Activated CD4-positive, alpha-beta T cell treated with anti-CD3 and anti-CD28 coated beads, Interleukin-2, amount 50 U/mL, for 1 hour (primary cell): ENCODE measurements around the gene SPATA24.
A peak's percentile ranks its signal among the peaks of the same experiment; 100 is the strongest.
"Not testable (repeated sequence)": the region's sequence is repeated elsewhere in the genome, so short reads cannot be mapped to it uniquely, and the experiment has no call there.

Experiments
- DNase-seq: peaks from one replicate; pipeline ENCODE4 v3.0.0-alpha.2; 2020

SPATA24 gene, protein sequence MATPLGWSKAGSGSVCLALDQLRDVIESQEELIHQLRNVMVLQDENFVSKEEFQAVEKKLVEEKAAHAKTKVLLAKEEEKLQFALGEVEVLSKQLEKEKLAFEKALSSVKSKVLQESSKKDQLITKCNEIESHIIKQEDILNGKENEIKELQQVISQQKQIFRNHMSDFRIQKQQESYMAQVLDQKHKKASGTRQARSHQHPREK

DNA sequence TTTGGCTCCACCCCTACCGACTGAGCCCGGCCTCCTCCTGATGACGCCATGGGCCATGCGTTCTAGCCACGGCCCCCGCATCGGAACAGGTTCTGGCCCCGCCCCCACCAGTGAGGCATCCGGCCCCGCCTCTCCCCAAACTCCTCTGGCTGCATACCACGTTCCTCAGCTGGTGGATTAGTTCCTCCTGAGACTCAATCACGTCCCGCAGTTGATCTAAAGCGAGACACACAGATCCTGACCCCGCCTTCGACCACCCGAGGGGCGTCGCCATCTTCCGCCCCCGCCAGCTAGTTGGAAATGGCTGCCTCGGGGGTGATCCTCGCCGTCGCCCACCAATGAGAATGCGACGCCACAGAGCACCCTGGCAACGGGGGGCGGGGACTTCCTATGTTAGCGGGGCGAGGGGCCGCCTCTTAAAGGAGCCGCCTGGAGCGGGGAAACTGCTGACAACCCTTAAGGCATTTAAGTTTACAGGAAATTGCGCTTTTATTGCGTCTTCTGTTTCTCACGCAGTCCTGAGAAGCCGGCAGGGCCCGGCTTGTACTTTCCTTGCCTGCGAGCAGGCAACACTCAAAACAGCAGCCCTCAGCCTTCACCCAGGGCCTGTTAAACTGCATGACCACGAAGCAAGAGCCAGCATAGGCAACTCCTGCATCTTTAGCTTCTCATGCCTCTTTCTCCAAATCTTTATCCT lies at the start of gene SPATA24:
SPATA24 (minus strand) TSS at position 303 of the 697 bp plus-strand sequence; CDS start at position 274, 29 bp downstream.
- peak; percentile 97 for DNase-seq

DNA sequence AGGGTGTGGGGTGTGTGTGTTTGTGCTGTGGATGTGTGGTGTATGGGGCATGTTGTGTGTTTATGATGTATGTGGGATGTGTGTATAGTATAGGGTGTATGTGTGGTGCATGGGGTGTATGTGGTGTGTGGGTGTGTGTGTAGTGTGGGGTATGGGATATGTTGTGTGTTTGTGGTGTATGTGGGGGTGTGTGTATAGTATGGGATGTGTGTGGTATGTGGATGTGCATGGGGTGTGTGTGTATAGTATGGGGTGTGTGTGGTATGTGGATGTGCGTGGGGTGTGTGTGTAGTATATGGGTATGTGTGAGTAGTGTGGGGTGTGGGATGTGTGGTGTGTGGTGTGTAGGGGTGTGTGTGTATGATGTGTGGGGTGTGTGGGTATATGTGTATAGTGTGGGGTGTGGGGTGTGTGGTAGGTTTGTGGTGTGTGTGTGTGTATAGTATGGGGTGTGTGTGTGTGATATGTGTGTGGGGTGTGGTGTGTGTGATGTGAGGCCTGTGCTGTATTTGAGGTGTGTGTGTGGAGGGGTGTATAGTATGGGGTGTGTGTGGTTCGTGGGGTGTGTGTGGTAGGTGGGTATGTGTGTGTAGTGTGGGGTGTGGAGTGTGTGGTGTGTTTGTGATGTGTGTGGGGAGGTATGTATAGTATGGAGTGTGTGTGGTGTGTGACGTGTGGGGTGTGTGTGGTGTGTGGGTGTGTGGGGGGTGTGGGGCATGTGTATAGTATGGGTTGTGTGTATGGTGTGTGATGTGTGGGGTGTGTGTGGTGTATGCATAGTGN lies 48.2 kb upstream of the SPATA24 start:
- DNase-seq, result no peak

DNA sequence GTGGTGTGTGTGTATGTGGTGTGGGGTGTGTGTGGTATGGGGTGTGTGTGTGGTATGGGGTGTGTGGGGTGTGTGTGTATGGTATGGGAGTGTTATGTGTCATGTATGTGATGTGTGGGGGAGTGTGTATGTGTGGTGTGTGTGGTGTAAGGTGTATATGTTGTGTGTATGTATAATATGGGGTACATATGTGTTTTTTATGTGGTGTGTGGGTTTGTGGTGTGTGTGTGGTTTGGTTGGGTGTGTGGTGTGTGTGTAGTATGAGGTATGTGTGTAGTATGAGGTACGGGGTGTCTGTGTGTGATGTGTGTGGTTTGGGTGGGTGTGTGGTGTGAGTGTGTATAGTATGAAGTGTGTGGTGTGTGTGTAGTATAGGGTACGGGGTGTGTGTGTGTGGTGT lies 47.3 kb upstream of the SPATA24 start:
- DNase-seq, result no peak

DNA sequence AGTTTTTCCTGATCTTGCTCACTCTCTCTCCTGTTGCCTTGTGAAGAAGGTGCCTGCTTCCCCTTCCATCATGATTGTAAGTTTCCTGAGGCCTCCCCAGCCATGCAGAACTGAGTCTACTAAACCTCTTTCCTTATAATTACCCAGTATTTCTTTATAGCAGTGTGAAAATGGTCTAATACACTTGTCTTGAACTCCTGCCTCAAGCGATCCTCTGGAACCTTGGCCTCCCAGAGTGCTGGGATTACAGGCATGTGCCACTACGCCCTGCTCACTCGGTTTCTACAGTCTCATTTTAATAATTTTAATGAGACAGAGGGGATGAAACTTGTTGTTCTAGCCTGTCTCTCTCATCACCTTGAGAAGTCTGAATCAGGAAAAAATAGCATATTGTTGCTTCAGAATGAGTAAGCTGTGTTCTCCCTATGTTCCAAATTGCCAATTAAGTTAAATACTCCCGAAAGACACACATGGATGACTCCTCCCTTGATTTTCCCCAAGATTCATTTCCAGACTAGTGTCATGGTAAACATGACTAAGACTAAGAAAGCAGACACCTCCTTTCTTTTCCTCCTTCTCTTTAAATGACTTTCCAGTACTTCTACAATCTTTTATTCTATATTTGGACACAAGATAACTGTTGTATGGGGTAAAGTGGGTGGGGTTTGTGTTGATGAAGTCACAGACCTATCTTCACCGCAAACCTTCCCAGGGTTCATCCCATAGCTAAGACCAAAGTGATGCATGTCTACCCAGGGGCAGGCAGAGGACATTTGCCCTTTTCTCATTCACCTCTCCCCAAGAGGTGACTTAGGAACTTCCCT lies 43.3 kb upstream of the SPATA24 start:
- DNase-seq, result no peak

DNA sequence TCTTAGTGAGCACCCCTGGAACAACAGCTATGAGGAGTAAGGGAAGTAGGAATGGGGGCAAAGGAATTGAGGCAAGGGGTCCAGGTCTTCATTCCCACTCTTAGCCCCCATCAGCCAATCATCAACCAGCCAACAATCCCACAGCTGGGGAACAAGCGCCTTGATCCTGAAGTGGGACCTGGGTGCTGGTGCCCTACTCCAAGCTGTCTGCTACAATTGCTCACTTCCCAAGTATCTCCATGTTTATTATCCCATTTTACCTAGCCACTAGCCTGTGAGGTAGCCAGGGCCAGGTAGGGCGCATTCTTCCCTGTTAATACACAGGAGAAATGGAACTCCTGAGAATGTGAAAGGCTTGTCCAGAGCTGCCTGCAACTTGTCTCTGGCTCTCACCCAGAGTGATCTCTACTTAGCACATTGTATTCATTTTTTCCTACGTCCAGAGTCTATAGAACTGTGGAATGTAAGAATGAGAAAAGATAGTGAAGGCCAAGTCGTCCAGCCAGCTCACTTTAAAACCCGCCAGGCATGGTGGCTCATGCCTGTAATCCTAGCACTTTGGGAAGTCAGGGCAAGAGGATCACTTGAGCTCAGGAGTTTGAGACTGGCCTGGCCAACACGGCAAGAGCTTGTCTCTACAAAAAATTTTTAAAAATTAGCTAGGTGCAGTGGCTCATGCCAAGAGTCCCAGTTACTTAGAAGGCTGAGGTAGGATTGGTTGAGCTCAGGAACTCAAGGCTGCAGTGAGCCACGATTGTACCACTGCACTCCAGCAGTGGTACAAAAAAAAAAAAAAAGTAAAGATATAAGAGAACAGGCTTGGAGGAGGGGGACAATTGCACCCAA lies 41.7 kb upstream of the SPATA24 start:
- no peak for DNase-seq

DNA sequence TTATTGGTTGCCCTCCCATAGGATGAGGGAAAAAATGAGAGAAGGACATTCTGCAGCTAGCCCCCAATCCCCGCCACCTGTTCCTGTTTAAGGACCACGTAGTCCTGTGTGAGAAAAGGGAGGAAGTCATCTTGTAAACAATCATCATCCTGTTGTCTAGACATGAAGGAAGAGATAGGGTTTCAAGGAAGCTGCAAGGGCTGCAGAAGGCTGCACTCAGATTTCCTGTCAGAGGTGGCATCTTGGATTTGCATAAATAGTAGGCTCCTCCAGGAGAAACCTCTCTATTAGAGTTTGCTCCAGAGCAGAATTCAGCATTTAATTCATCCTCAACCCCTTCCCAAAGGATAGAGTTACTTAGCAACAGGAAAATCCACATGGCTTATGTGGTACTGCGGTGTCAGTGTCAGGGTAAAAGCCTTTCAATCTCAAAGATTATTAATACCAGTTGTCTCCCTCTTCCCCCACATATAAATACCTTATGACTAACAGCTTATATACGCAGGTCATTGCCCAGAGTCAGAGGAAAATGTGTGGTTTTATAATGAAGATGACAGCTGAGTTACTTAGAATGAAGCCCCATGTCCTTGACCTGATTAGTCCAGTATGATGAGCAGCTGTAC lies 40.1 kb upstream of the SPATA24 start:
- DNase-seq, result peak; percentile 12

DNA sequence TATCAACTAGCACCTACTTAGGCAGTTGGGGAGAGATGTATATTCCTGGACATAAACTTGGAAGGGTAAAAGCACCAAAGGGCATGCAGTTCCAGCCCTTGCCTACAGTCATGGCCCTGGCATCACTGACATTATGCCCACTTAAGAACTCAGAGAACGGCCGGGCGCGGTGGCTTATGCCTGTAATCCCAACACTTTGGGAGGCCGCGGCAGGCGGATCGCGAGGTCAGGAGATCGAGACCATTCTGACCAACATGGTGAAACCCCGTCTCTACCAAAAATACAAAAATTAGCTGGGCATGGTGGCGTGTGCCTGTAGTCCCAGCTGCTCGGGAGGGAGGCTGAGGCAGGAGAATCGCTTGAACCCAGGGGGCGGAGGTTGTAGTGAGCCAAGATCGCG lies 36.5 kb upstream of the SPATA24 start:
- DNase-seq, result not testable (repeated sequence)

DNA sequence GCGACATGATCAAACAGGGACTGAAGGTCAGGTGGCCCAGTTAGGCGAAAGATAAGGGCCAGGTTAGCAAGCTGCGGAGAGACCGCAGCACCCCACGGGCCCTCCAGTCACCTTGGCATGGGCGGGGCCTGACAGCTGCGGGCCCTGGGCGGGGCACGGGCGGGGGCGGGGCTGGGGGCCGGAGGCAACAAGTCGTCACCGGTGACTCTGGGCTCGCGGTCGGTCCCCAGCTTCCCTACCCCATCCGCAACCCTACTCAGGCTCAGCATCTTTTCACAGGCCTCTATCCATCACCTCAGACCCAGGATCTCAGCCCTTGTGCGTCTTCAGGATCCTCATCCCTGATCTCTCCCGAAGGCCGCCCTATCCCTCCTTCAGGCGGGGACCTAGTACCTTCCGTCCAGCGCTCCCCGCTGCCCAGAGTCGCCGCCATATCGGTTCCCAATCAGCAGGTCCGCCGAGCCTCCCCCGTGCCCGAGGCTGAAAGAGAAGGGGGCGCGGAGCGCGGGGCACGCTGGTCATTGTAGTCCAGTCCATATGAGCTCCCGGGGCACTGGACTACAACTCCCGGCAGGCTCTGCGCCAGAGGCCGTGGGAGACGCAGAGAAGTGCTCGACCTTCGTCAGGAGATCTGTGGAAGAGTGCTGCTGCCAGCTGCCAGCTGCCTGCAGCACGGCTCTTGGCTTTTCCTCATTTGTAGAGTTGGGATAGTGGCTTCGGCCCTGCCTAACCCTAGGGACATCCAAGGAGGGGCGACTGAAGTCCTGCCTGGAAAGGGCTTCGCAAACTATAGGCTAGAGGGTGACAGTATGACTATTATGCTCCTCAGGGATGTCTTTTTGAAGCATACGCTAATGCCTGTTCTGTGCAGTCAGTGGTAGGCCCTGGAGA lies 35.4 kb upstream of the SPATA24 start, which contains the start of gene DNAJC18:
DNAJC18 (minus strand) TSS at position 513 of the 891 bp plus-strand sequence; CDS start at position 433, 80 bp downstream.
- peak; percentile 87 for DNase-seq

DNA sequence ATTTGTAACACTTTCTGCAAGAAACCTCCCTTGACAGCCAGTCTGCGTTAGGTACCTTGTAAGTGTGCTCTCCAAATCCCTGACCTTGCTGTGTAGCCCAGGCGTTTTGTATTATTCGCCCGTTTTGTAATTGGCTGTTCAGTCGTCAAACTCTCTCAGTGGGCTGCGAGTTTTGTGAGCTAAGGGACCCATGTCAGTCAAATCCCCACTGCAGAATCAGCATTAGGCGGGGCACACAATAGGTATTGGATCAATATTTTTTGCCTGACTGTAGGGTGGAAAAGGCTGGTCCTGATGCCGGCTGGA lies 34.8 kb upstream of the SPATA24 start:
- DNase-seq, result no peak

DNA sequence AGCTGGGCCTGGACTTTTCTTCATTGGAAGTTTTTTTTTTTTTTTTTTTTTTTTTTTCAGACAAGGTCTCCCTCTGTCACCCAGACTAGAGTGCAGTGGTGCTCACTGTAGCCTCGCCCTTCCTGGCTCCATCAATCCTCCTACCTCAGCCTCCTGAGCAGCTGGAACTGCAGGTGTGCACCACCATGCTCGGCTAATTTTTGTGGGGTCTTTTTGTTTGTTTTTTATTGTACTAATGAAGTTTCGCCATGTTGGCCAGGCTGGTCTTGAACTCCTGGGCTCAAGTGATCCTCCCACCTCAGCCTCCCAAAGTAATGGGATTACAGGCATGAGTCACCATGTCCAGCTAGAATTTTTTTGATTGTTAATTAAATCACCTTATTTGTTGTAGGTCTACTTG lies 31.8 kb upstream of the SPATA24 start:
- DNase-seq, result no peak

DNA sequence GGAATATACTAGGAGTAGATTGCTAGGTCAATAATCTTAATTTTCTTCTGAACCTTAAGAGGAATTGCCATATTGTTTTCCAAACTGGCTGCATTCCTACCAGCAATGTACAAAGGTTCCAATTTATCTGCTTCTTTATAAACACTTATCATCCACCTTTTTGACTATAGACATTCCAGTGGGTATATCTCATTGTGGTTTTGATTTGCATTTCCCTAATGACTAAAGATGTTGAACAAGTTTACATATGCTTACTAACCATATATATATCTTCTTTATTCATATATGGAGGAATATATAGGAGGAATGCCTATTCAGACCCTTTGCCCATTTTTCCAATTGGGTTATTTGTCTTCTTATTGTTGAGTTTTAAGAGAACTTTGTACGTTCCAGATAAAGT lies 27.8 kb upstream of the SPATA24 start:
- DNase-seq, result no peak

DNA sequence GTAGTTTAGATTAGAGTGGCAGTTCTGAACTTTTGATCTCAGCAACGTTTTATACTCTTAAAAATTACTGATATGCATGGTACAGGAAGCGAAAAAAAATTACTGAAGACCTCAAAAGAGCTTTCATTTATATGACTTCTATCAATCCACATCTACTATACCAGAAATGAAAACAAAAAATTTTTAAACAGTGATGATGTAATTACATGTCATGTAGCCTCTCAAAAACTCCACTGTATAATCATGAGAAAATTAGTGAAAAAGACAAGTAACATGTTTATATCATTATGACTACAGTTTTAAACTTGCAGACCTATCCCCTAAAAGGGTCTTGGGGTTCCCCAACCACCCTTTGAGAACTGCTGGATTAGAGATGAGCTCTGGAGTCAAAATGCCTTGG lies 26.1 kb upstream of the SPATA24 start:
- DNase-seq, result no peak

DNA sequence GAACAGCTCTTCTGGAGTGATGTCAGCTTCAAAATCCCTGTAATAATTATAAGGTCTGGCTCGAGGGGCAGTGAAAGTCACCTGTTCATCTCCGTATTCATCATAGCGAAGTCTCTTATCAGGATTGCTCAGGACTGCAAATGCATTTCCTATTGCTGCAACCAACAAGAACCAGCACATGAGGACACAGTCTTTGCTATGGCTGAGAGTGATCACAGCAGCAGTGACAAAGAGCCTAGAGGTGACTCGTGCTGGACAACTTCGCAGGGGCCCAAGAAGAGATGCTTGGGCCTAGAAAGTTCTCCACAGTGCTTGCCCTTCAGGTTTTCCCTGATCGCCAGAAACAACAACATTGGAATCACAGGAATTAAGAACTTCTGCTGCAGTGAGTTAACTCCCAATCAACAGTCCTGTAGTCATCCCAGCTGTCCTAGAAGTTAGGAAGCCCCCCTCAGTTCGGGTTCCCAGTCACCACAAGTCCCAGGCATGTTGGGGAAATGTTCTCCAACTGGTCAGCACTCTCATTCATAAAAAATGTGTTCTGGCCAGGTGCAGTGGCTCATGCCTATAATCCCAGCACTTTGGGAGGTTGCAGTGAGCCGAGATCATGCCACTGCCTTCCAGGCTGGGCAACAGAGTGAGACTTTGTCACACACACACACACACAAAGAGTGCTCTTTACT lies 22.5 kb upstream of the SPATA24 start:
- no peak for DNase-seq

DNA sequence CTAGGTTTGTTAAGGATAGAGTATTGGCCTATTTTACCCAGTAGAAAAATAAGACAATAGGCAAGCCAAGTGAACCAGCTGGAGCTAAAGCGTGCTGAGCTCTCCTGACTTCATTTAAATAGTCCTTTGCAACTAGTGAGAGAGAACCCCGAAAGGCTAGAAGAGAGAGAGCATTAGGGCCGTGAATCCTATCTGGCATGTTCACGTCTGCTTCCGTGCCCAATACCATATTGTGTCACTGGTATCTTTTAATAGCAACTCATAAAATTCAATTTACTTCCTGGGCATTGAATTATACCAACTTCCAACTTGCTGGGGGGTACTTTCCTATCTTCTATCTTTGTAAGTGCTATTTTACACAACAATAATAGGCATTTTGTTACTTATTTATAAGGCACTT lies 21.6 kb upstream of the SPATA24 start:
- no peak for DNase-seq

DNA sequence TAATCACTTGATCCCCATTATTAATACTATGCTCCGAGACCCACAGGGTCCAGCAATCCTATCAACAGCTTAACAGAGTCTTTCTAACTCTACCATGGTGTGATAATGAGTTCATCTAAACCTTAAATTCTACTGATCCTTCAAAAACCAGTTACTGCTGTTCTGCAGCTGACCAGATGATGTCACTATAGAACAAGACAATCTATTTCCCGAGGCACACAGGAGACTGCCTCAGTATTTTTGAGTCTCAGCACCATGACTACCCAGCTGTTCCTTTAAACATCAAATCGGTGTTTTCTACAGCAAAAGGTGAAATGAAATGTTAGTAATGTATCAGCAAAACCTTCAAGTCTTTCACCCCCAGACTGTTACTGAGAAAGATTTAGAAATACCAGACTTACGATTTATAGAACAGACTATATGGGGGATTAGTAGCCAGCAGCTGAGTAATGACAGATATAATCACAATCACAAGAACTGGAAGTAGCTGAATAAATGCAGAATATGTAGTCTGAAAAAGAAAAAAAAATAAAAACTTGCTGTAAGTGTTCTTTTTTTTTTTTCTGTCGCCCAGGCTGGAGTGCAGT lies 18.5 kb upstream of the SPATA24 start:
- peak; percentile 41 for DNase-seq

DNA sequence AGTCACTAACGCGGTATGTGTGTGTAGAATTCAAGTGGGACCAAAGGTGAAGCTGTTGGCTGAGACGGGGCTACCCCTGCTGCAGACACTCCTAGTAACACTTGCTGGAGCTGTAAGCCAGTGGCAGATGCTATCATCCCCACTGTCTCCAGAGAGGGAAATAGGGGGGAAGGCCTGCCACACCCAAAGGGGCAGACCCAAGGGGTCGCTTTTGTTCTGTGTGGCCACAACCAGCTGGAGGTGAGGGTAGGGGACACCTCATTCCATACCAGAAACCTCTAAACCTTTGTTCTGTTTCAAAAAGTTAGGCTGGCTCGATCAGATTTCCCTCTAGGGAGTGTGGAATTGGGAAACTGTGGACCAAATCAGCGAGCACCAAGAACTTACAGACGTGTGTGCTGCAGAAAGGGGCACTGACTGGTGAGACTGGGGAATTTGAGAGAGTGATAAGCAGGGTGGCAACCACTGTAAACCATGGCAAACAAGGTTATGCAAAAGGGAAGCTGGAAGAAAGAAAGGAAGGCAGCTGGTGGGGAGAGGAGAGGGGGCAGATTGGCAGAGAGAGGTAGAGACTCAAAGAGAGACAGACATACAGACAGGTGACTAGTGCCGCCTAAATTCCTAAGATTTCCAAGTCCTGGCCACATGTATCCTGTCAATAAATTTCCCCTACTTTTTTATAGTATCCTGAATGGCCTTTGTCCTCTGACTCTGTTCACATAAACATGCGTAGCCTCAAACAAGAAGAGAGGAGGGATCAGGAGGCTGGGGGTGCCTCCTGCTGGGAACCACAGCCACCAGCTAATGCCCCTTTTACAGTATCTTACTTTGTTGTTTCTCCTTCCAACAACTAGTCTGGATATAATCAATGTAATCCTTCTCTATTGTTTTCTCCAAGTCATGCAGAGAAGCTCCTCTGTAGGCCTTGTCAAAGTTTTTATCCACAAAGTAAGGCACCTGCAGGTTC lies 15.6 kb upstream of the SPATA24 start:
- no peak for DNase-seq

DNA sequence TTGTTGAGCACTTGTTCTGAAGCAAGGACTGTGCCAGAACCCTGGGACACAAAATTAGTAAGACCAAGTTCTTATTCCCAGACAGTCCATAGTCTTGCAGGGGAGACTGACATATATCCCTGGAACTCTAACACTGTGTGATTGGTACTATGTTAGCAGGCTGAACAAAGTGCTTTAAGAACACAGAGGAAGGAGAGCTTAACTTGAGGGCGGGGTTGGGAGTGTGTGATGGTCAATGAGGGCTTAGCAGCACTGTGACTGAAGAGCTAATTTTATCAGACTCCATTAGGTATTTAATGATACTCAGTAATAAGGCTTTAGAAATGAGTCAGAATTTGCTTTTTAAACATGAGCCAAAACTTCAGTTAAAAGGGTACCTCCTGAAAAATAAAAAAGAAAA lies 14.9 kb upstream of the SPATA24 start:
- DNase-seq, result no peak

DNA sequence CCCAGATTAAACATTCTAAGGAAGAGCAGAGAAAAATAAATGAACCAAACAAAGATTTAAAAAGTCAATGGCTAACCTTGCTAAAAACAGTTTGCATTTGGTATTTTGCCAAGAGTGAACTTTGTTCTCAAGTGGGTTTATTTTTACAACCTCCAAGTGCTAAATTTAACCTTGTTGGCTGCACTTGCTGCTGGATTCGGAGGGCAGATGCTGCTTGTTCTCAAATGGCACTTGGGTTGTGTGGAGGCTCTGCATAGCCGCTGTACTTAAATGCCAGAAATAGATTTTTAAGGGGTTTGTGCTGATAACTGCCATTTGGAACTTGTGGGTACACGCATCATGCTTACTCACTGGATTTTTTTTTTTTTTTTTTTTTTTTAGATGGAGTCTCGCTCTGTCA lies 13.3 kb upstream of the SPATA24 start:
- DNase-seq, result no peak
